AG09309 (cell line): Measurements from ENCODE around the gene CDH4.

ENCODE experiments used
- DNase-seq: peaks from one replicate; pipeline ENCODE4 v3.0.0-alpha.2; 2010; ENCODE audit warnings: low read depth
- H3K4me3 ChIP-seq: 2 replicates; pipeline ENCODE4 v1.5.1; 2011; ENCODE audit warnings: mild to moderate bottlenecking, low read depth, low read length, moderate library complexity; ENCODE audit not compliant: control insufficient read depth
- CTCF ChIP-seq: IDR thresholded peaks from 2 replicates; pipeline ENCODE4 v1.5.1; 2011; ENCODE audit warnings: mild to moderate bottlenecking, low read depth, low read length, inconsistent platforms; ENCODE audit not compliant: insufficient read depth, control insufficient read depth; ENCODE audit errors: missing control alignments

Gene CDH4

DNA sequence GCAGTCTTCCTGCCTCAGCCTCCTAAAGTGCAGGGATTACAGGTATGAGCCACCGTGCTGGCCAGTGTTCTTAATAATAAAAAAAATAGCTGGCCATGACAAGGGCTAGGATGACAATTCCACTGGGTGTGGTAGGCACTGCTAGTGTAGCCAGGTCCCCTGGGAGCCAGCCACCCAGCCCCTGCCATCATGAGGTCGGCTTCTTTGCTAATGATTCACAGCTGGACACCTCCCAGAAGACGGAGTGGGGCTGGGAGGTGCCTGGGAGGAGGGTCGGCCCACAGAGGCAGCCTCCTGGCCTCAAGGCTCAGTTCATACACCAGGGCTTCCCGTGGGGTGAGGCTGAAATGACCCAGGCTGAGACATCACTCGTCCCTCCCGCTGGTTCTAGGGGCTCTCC is 583.2 kb downstream of the CDH4 start:
- TF ChIP-seq CTCF, result no peak

DNA sequence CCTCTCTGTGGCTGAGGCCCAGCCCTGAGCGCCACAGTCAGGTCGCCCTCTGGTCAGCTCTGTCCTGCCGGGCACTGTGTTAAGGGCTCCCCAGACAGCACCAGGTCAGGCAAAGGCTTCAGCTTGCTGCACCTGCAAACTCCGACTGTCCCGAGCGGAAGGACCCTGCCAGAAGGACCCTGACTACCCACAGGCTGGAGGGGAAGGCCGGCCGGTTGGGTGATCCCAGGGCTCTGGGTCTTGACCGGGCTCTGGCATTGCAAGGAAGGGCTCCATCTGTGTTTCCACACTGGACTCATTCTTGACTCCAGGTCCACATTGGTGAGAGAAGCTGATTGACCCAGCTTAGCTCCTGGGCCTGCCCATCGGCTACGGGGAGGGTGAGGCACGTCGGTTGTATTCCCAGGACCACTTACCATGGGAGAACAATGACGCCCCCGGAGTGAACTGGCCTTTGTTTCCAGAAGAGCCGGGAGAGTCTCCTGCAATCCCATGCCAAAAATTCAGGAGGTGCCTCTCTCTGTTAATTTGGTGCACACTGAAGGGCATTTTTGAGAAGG is 583.8 kb downstream of the CDH4 start:
- H3K4me3 ChIP-seq, result no peak overlapping the region
- no peak for DNase-seq
- TF ChIP-seq CTCF, result no peak

More for the DNA sequence above, 583.2 kb downstream of the CDH4 start:
- H3K4me3 ChIP-seq, result no peak overlapping the region
- no peak for DNase-seq

GRCh38 chr20:61837200-61837599 is 585.1 kb downstream of the CDH4 start:
- no peak for DNase-seq
- no peak for TF ChIP-seq CTCF
- H3K4me3 ChIP-seq, result no peak overlapping the region

DNA sequence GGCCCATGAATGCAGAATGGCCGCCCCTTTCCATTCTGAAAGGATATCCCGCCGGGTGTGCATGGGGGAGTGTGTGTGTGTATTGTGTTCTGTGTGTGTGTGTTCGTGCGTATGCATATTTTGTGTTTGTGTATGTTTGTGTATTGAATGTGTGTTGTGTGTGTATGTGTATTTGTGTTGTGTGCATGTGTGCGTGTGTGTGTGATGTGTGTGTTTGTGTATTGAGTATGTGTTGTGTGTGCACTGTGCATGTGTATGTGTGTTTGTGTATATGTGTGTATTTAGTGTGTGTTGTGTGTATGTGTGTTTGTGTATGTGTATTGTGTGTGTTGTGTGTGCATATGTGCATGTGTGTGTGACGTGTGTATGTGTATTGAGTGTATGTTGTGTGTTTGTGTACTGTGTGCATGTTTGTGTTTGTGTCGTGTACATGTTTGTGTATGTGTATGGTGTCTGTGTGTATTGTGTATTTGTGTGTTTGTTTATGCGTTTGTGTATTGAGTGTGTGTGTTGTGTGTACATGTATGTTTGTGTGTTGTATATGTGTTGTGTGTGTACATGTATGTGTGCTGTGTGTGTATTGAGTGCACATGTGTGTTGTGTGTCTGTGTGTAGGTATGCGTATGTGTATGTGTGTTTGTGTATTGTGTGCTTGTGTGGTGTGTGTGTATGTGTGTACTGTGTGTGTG is 587.3 kb downstream of the CDH4 start:
- DNase-seq, result no peak
- TF ChIP-seq CTCF, result no peak
- H3K4me3 ChIP-seq, result no peak overlapping the region

DNA sequence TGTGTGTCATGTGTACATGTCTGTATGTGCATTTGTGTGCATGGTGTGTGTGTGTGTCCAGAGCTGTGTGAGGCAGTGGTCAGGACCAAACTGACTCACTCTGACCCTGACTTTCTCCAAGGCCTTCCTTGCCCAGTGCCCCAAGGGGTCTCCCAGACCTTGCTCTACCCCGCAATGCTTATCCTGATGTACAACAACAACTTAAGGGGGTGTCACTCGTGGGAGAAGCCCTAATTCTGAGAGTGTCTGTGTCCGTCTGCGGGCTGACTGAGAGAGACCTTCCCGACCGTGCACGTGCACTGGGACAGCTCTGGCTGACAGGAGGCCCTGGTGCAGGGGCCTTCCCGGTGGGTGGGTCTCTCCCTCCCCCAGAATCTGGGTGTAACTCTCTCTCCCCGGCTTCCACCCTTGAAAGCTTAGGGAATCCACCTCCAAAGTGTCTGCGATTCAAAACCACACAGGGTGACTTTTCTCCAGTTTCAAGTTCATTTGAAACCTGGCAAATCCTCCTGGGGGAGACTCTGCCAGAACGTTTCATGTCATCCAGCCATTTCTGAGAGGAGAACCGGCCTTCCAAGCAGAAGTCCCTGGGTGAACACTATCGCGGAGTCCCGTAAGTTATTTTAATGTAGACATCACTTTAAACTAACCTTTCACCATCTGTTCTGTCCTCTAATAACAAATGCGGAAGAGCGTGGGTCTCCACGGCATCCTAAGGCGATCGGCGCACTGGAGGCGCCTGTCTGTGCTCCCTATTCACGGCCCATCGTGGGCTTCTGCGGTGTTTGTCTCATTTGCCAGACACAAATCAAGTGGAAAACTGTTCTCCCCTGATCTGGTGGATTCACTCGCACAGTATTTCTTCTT is 588.1 kb downstream of the CDH4 start:
- no peak overlapping the region for H3K4me3 ChIP-seq
- no peak for TF ChIP-seq CTCF
- no peak for DNase-seq

- TF ChIP-seq CTCF, result no peak
- DNase-seq, result no peak
- H3K4me3 ChIP-seq, result no peak overlapping the region
Measured at GRCh38 chr20:61840779-61841455, 588.9 kb downstream of the CDH4 start.
